Cardiac fibroblast (primary cell): ENCODE results near the gene SCAPER.
A peak's percentile ranks its signal among the peaks of the same experiment; 100 is the strongest.

Experiments used
- DNase-seq, 2 donors: peaks; one replicate each; pipeline versions ENCODE4 v3.0.0 to v3.0.0-alpha.2; 2010; ENCODE audit warnings: low read depth in 2 of 2
- H3K4me3 ChIP-seq, 2 donors: replicated peaks in 1 of 2; 1 replicate in 1 of 2; 2 replicates in 1 of 2; pipeline ENCODE4 v1.5.1; 2011; ENCODE audit warnings: low read depth in 2 of 2, low read length in 2 of 2, mild to moderate bottlenecking in 2 of 2, moderate library complexity in 1 of 2
- TF ChIP-seq, protein P1 (sequence below): IDR thresholded peaks from one replicate; pipeline ENCODE4 v1.5.1; 2011; ENCODE audit warnings: low read depth, mild to moderate bottlenecking, low read length, inconsistent platforms

Gene SCAPER, protein sequence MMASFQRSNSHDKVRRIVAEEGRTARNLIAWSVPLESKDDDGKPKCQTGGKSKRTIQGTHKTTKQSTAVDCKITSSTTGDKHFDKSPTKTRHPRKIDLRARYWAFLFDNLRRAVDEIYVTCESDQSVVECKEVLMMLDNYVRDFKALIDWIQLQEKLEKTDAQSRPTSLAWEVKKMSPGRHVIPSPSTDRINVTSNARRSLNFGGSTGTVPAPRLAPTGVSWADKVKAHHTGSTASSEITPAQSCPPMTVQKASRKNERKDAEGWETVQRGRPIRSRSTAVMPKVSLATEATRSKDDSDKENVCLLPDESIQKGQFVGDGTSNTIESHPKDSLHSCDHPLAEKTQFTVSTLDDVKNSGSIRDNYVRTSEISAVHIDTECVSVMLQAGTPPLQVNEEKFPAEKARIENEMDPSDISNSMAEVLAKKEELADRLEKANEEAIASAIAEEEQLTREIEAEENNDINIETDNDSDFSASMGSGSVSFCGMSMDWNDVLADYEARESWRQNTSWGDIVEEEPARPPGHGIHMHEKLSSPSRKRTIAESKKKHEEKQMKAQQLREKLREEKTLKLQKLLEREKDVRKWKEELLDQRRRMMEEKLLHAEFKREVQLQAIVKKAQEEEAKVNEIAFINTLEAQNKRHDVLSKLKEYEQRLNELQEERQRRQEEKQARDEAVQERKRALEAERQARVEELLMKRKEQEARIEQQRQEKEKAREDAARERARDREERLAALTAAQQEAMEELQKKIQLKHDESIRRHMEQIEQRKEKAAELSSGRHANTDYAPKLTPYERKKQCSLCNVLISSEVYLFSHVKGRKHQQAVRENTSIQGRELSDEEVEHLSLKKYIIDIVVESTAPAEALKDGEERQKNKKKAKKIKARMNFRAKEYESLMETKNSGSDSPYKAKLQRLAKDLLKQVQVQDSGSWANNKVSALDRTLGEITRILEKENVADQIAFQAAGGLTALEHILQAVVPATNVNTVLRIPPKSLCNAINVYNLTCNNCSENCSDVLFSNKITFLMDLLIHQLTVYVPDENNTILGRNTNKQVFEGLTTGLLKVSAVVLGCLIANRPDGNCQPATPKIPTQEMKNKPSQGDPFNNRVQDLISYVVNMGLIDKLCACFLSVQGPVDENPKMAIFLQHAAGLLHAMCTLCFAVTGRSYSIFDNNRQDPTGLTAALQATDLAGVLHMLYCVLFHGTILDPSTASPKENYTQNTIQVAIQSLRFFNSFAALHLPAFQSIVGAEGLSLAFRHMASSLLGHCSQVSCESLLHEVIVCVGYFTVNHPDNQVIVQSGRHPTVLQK (N-terminal part only)

DNA sequence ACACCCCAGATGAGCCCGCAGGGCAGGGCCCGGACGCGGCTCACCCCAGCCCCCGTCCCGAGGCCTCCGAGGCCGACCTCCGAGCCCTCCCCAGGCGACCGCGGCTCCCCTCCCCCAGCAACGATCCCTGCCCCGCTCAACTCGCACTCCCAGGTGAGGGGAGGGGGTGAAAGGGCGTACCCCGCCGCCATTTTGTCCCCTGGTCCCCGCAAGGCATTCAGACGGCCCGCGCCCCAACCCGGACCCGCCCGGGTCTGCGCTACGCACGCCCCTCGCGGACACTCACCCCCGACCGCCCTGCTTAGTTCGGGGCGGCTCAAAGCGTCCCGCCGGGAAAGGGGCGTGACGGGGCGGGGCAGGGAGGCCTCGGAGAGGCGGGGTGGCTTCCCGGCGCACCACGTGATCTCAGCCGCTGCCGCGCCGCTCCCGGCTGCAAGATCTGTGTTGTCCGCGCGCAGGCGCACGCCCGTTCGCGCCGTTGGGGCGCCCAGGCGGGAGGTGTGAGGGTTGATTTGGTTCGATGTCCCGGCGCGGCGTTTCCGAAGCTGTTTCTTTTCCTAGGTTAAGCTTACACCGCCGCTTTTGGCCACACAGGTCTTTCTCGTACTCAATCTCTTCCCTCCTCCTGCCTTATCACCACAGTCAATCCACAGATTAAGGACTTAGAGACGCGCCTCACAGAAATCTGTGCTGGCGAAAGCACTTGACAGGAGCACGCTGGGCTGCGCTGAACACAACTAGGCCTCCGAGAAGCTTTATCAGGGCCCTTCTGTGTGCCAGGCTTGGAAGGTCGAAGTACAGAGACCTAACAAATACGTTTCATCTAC is at the start of gene SCAPER:
Gene SCAPER (minus strand): TSS at position 328 of the 827 bp plus-strand sequence. CDS start 21,523 bp downstream, outside the sequence.
- peak; percentile 83 to 88 for DNase-seq
- H3K4me3 ChIP-seq: peak within 1 kb of the TSS; percentile 95 to 97
- TF ChIP-seq, protein P1, sequence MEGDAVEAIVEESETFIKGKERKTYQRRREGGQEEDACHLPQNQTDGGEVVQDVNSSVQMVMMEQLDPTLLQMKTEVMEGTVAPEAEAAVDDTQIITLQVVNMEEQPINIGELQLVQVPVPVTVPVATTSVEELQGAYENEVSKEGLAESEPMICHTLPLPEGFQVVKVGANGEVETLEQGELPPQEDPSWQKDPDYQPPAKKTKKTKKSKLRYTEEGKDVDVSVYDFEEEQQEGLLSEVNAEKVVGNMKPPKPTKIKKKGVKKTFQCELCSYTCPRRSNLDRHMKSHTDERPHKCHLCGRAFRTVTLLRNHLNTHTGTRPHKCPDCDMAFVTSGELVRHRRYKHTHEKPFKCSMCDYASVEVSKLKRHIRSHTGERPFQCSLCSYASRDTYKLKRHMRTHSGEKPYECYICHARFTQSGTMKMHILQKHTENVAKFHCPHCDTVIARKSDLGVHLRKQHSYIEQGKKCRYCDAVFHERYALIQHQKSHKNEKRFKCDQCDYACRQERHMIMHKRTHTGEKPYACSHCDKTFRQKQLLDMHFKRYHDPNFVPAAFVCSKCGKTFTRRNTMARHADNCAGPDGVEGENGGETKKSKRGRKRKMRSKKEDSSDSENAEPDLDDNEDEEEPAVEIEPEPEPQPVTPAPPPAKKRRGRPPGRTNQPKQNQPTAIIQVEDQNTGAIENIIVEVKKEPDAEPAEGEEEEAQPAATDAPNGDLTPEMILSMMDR: no peak

DNA sequence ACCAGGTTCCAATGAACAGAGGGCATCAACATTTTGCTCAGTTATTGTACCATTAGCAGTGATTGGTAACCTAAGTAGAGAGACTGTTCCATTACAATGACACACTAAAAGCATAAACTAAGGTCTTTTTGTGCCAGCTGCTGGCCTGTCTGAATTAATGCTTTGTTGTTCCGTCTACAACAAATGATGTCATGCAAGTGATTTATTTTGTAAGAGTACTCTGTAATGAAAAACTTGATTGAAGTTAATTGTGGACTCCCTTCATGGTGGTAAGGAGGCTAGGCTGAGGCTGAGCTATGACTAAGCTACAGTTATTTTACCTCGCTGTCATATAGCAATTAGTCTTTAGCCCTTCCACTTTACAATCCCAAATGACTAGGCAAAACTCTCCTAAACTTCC is 49.6 kb upstream of the SCAPER start:
- no peak for DNase-seq
- TF ChIP-seq, protein P1: no peak
- no peak overlapping the region for H3K4me3 ChIP-seq

DNA sequence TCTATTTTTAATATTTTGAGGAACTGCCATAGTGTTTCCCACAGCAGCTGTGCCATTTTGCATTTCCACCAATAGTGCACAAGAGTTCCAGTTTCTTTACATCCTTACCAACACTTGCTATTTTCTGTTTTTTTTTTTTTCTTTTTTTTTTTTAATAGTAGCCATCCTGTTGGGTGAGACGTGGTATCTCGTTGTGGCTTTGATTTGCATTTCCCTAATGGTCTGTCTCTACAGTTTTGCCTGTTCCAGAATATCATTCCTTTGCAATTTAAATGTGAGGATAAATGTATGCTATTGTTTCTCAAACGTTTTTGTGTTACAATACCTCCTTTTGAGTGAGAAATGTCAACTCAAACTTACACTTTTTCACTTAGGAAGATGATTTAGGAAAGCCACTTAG is 48.8 kb upstream of the SCAPER start:
- no peak for DNase-seq
- TF ChIP-seq, protein P1: no peak
- no peak overlapping the region for H3K4me3 ChIP-seq

DNA sequence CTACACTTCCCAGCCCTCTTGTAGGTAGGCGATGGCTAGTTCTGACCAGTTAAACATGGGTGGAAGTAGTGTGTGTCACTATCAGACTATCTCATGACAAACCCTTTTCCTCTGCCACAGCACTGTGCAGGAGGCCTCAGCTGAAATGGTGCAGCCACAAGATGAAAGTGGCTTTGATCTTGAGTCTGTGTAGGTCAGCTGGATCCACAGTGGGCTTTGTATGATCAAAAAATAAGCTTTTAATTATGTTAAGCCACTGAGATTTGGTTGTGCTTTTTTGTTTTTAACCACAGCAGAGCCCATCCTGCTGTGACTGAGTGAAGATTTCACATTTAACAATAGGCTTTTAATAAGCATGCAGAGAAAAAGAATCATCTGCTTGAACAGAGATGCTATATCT is 46.1 kb upstream of the SCAPER start:
- DNase-seq: no peak
- TF ChIP-seq, protein P1: no peak
- H3K4me3 ChIP-seq: no peak overlapping the region

DNA sequence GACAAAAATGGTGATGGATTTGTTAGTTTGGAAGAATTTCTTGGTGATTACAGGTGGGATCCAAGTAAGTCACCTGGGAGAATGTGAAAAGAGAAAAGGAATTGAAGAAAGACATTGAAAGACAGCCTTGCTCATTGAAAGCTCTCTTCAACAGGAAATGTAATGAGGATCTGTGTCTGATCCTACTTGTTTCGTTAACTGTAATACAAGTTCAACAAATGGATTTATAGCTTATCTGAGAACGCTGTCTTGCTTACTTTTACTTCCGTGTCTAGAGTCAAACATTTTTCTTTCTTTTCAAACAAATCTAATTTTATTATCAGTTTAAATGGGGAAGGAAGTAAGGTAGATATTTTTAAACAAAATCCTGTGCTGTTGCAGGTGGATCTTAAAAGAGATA is 42.3 kb upstream of the SCAPER start:
- TF ChIP-seq, protein P1: no peak
- no peak overlapping the region for H3K4me3 ChIP-seq
- DNase-seq: no peak
